Sciatic nerve (tissue), 1 donor: ENCODE results near the gene ERI2. TPM values are rescaled to one million over a fixed set of nuclear protein-coding genes. Genes with fewer than 3 reads are reported as not detected.

Experiments used
- total RNA-seq: library from RNA; stranded (reverse); fragmentation: NEBNext Ultra II Directional; extraction: Animal tissue kit (Norgen Biotek cat#: 25700); gene quantifications from one replicate; pipeline ENCODE4 v1.2.1, GENCODE V29; 2021
- donor health status: DM: no; HTN: no; CAD: no.

The ERI2 gene
- total RNA-seq, 1 donor from 2014 or later = 16.5 TPM

Other genes starting within 250 kb of the ERI2 start
- not detected for gene ACSM2B, start 230.1 kb downstream of the ERI2 start, total RNA-seq
- gene ACSM1, start 108.8 kb downstream of the ERI2 start, total RNA-seq = not detected
- gene THUMPD1, start 64.7 kb downstream of the ERI2 start, total RNA-seq = 32.1 TPM
- gene ACSM3, start 42.5 kb downstream of the ERI2 start, total RNA-seq = 2.8 TPM
- gene REXO5, start 55 bp upstream of the ERI2 start, total RNA-seq = 2.5 TPM
- 30.7 TPM for gene DCUN1D3, start 93.9 kb upstream of the ERI2 start, total RNA-seq
- 25.6 TPM for gene LYRM1, start 94.3 kb upstream of the ERI2 start, total RNA-seq